Activated CD4-positive, CD25-positive, alpha-beta regulatory T cell (primary cell): Measurements from ENCODE around the gene DECR2.
A peak's percentile ranks its signal among the peaks of the same experiment; 100 is the strongest.
"Not testable (repeated sequence)": the region's sequence is repeated elsewhere in the genome, so short reads cannot be mapped to it uniquely, and the experiment has no call there.

Source experiments
- DNase-seq, 4 experiments: peaks; one replicate each; lab custom pipeline; 2025; lab: John Stamatoyannopoulos, UW

The DECR2 gene

DNA sequence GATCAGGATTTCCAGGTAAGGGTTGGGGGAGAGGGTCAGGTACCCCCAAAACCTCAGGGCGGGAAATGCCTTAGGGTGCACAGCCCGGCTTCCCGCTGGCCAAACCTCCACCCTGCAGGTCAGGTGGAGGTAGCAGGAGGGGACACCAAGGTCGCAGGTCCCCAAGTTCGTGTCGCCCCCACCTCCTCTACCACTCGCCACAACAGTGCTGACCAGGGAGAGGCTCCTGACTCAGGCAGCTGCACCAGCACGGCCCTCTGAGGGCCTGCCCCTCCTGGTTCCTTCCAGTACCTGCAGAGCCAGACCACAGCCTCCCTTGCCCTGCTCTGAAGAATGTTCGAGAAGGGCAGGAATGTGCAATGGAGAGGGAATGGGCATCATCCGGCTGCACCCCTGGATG is 35.2 kb upstream of the DECR2 start:
- DNase-seq: no peak

DNA sequence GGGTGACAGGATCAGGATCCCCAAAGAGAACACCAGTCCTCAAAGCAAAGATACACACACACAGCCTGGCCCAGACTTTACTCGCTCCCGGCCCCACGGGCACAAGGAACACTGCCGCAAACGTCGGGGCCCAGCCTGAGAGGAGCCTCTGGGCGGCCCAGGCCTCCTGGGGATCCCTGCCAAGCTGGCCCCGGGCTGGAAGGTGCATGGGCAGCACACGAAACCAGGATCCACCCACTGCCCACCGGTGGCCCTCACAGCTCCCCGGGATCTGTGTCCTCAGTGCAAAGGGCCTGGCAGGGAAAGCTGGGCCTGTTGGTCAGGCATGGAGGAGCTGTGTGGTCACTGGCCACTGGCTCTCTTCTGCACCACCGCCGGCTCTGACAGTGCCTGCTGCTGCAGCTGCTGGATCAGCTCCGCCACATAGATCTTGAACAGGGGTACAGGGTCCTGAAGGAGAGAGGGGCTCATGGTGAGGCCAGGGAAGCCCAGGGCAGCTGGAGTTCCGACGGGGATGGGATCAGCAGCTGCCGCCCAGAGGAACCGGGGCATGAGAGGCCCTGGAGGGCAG is 34.3 kb upstream of the DECR2 start:
- no peak for DNase-seq

DNA sequence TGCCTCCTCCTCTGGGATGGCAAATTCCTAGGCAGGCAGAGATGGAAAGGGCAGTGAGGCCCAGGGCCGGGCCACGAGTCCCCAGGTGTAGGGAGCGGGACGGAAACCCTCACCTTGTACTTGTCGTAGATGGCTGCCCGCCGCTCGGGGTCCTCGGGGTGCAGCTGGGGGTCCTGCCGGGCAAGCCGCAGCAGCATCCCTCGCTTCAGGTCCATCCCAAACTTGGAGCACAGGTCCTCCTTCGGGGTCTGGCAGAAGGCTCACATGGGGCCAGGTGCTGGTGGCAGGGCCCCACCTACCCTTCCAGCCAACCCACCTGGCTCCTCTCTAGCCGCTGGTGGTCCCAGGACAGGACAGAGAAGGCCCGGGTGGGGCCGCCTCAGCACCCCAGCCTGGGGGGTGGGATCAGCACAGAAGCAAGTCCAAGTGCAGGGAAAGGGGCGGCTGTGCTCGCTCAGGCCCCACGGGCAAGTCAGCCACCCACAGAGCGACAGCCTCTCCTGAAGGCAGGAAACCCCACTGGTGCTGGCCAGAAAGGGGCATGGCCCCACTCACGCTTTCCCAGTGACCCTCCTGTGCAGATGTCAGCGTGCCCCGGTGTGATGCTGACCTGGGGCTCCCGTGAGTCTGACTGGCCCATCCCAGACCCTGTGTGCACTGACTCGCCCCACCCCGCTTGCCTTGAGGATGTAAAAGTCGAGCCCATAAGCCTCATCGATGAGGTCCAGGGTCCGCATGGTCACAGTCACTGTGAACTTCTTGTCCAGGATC is 33.1 kb upstream of the DECR2 start:
- no peak for DNase-seq

DNA sequence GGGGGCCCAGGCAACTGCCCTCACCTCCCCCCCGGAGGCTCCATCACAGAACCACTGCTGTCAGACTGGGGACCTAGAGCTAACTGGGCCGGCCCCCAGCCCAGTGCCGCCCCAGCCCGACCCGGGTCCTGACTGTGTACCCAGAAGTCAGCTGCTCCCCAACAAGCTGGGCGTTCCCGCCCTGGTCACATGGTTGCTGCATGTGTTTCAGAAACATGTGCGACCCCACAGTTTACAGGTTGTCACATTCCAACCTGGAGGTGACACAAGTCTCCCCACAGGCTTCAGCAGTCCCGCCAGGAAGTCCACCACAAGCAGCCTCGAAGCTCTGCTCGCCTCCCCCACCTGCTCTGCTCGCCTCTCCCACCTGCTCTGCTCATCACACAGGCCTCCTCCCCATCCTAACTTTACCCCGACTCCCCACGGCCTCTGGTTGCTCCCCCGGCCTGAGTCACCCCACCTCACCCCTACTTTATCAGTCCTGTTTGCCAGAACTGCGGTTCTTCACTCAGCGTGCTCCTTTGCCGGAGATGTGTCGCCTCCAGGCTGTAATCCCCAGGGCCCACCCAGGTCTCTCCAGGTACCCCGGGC is 32.3 kb upstream of the DECR2 start:
- DNase-seq: no peak

DNA sequence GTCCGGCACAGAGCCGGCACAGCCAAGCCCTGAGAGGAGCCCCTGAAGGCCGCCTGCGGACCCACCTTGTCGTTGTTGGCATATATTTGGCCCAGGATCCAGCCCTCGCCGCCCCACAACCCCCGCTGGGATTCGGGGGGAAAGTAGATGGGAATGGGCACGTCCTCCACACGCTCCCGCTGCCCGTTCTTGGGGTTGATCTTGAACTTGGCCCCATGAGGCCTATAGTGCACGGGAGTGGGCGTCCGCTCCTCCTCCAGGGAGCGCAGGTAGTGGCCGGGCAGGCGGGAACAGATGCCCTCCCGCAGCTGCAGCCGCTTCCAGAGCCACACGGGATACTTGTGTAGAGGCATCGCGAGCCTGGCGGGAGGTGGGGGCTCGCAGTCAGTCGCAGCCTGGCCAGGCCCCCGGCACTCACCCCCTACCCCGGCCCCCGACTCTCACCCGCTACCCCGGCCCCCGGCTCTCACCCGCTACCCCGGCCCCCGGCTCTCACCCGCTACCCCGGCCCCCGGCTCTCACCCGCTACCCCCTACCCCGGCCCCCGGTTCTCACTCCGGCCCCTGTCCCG is 31.7 kb upstream of the DECR2 start:
- DNase-seq: no peak

DNA sequence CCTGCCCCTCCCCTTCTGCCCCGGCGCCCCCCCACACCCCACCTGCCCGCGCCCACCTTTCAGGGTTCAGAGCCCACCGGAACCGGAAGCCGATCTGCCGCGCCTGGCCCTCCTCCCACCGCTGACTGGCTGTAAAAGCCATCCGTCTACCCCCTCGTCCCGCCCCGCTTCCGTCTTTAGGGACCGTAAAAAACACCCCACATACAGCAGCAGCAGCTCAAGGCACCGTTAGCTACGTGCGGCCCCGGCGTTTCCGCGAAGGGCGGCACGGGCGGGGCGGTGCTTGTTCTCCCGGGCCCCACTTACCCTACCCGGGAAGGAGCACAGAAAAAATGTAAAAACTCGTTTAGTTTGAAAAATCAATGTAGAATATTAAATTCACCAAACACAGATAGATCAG is 31.2 kb upstream of the DECR2 start, which contains the start of gene MRPL28:
Gene MRPL28, minus strand, starts transcription at position 96 of the 400 bp plus-strand sequence. CDS start 320 bp downstream, outside the sequence.
- peak; percentile 82 to 88 (median 85) for DNase-seq

DNA sequence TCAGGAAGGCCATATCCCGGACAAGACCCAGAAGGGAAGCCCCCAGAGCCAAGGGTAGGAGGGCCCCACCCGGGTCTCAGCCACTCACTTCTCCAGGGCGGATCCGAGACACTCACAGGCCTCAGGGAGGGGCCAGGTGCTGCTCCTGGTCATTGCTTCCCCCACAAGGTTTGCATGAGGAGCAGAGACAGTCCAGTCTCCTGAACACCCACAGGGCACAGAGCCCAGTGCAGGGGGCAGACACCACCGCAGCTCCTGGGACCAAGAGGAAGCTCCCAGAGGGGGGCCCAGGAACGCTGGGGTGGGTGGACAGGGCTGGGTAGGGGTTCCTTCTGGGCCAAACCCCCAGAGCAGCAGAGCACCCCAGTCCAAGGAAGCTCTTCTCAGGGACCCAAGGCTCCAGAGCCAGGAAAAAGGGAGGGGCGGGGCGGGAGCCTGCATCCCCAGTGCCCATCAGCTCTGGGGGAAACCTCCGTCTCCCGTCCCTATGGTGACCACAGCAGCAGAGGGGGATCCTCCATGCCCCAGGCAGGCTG is 30.6 kb upstream of the DECR2 start:
- no peak for DNase-seq

DNA sequence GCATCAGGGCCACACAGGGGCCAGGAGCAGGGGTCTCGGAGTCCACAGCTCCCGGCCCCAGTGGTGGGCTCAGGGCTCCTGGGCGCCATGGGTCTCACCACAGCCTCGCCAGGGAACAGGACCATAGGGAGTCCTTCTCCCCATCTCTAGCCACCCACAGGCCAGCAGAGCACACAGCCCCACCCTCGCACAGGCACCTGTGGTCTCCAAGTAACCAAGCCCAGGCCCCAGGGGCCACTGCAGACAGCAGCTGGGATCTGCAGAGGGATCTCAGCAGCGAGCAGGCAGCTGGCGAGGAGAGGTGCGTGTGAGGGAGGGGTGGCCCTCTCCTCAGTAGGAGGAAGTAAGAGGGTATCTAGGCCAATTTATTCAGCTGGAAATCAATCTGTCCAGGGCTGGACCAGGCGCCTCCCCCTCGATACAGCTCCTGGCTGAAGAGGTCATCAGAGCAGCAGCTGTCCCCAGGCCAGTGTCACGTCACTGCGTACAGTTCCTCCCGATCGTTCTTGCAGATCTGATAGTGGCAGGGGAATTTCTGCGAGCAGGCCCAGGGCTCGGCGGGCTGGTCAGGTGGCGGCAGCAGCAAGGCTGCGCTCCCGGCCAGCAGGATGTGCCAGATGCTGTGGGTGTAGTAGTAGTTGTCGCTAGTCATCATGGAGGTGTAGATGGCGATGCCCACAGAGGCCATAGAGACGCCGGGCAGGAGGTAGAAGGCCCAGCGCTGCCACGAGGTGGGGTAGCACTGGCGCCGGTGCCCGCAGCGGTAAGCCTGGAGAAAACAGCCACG is 30.0 kb upstream of the DECR2 start:
- DNase-seq: no peak

DNA sequence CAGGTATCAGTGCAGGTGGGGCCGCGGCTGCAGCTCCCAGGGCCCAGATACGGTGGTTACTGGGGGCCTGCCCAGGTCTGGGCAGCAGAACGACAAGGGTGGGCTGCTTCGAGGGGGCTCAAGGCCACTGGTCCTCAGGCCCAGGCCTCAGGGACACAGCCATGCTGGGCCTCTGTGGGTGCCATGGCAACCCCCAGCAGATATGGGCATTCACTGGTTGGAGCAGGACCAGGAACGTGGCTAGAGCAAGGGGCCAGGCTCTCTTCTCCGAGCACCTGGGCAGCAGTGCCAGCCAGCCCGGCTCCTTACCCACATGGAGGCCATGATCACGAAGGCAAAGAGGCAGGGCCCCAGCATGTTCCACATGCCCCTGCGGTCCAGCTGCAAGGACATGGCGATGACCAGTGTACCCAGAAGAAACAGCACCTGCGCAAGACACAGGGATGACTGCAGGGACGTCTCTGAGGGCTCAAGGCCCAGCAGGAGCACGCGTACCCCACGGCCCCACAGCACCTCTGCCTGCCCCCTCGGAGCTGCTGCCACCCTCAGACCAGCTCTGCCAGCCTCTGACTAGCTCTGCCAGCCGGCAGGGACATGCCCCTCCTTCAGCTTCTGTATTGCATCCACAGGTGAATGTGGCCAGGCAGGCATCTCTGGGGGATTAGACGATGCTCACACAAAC is 29.2 kb upstream of the DECR2 start:
- no peak for DNase-seq

DNA sequence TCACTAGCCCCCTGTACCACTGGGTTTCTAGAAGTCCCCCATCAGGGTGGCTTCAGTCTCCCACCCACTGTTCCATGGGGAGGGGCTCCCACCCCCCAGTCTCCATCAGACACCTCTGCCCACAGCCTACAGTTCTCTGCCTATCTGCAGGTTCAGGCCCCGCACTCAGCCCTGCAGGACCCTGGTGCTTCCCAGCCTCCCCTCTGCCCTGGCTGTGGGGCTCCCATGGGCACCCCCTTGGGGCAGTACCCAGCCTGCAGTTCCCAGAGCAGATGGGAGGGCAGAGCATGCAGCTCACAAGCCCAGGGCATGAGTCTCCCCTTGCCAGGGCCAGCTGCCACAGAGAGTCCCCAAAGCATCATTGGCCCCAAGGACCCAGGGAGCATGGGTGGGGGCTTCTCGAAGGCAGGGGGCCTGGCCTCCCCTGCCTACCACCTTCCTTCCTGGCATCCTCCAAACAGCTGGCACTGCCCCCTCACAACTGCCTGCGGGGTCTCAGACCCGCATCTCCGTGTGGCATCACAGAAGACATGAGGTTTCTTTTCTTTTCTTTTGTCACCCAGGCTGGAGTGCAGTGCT is 28.6 kb upstream of the DECR2 start:
- no peak for DNase-seq

DNA sequence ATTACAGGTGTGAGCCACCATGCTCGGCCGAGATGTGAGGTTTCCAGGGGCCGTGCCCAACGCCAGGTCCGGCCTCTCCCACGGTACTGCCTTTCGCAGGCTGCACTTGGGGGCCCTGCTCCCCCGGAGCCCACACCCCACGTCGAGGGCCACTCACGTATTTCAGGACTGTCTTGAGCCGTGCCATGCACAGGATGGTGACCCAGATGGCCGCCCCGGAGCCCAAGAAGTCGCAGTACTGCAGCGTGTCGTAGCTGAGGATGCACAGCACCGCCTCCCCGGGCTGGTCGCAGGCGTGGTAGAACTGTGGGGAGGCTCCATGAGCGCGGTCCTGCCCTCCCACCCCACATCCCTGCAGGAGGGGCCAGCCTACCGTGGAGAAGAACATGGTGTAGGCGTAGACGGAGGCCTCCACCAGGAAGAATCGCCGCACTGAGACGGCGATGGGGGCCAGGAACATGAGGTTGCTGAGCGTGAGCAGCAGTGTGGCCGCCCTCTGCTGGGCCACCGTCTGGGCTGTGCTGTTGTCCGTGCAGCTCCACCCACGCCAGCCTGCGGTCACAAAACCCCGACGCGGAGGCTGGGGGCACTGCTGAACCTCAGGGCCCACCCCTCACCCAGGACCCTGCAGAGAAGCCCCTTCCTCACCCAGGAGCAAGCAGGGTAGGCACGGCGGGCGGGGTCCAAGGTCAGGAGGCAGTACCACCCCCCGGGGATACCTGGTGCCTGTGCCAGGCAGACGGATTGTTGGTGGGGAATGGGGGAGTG is 27.7 kb upstream of the DECR2 start:
- no peak for DNase-seq

DNA sequence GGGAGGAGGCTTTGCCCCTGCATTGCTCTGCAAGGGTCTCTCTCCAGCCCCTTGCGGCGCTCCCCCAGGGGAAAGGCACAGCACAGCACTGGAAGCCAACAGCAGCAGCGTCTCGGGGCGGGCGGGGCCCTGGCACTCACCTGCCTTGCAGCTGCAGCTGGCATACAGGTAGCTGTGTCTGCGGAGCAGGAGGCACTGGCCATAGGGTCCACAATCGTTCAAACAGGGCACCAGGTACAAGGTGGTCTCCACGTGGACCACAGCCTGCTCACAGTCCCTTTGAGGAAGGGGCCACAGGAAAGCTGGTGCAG is 27.1 kb upstream of the DECR2 start:
- DNase-seq: no peak

DNA sequence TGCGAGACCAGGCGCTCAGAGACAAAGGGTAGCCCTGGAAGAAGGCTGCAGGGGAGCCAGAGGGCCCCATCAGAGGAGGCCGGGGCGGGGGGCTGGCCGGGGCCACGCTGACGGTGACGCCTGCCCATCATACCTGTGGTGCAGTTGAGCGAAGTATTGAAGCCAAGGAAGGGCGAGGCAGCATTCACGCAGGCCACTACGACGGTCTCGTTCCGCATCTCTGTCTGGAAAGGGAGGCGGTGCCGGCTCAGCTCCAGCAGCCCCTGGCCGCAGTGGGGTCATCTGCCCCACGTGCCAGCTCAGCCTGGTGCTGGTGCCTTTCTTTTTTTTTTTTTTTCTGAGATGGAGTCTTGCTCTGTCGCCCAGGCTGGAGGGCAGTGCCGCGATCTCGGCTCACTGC is 26.5 kb upstream of the DECR2 start:
- DNase-seq: no peak

DNA sequence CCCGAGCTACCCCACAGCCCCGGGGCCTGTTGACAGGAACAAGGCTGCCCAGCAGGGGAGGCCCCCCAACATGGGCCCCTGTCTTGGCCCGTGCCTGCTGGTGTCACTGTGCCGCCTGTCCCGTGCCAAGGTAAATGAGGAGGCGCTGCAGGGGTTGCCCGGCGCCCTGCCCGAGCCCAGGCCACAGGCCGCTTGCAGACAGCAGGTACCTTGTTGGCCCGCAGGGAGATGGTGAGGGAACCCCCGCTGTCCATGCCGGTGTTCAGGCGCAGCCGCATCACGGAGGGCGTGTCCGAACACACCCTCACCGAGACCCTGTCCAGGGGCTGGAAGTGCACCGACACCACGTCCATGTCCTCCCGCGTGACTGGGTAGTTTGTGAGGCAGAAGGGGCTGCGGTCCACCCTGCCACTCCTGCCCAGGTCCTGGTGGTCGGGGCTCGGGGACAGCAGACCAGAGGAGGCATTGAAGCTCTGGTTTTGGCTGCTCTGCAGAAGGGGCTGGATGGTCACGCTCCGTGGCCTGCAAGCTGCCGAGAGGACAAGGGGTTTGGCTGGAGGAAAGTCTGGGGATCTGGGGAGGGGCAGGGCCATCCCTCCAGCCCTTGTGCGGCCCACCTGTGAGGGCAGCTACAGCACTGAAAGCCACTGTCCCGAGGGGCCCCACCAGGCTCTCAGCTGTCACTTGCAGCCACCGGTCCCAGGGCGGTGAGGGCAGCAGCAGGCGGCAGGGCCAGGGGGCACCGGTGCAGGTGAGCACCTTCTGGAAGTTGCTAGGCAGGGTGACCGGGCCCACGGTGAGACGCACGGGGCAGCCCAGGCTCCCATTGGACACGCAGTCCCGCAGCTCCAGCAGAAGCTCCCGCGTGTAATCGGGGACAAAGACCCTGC is 25.5 kb upstream of the DECR2 start:
- DNase-seq: no peak

DNA sequence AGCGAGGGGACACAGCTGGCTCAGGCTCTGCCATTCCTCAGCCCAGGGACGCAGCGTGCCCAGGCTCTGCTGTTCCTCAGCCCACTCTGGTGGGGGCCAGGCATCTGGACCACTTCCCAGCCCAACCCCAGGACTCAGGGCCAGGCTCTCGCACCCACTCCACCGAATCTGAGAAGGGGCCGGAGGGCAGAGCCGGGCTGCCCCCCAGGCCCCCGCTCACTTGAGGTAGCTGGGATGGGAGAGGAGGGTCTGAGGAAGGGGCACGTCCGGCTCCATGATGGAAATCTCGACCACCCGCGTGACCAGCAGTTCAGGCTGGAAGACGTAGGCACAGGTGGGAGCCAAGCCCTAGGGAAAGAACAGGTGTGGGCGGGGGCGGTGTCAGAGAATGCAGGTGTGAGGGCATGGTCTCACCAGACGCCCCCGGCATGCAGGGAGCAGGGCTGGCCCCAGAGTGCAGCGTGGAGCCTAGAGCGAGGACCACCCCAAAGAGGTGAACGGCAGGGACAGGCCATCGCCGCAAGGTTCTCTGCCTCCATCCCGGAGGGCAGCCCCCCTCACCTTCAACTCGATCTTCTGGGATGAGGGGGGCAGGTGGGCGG is 24.8 kb upstream of the DECR2 start:
- DNase-seq: no peak

DNA sequence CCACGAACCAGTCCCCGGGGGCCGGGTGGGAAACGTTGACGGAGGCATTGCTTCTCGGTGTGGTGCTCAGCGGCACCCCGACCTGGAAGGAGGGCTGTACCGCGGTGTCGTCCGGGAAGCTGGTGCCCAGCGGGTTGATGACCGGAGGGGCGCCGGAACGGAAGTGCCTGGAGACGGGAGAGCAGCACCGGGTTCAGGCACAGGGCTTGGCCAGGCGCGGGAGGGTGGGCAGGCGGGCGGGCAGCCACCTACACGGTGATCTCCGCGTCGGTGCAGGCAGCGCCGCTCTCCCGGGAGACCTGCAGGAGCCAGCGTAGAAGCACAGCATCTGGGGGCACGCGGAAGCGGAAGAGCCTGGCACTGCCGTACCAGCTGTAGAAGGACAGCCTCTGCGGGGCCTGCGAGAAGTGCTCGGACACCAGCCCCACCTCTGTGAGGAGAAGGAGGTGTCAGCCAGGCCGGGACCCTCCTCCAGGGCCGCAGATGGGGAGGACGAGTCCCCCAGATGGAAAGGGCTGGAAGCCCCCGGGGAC is 24.2 kb upstream of the DECR2 start:
- no peak for DNase-seq

DNA sequence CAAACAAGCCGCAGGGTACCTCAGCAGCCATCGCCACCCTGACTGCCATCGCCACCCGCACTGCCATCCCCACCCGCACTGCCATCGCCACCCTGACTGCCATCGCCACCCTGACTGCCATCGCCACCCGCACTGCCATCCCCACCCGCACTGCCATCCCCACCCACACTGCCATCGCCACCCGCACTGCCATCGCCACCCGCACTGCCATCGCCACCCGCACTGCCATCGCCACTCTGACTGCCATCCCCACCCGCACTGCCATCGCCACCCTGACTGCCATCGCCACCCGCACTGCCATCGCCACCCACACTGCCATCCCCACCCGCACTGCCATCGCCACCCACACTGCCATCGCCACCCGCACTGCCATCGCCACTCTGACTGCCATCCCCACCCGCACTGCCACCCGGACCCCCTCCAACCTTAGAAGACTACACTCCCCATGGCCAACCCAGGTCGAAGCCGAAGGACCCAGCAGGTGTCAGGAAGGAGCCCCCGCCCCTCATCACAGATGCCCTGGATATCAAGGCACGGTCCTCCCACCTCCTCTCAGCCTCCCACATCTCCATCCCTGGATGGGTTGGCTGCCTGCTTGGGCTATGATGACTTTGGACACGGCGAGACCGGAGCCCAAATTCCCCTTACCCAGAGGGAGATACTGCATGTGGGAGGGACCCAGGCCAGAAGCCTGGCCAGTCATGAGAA is 23.4 kb upstream of the DECR2 start:
- DNase-seq: not testable (repeated sequence)

DNA sequence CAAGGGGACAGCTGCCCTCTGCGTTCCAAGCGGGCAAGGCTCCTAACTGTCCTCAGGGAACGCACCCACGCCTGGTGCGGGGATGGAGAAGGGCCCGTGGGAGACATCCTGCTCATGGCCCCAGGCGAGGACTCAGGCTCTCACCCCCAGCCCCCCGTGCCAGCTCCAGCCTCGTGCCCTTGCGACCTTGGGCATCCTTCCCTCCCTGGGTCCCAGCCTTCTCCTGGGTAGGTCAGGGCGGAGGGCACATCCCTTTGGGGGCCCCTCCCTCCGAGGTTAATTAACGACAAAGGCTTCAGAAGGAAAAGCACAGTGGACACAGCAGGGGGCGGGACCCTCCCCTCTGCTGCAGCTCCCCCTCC is 22.9 kb upstream of the DECR2 start:
- DNase-seq: no peak
